Right renal cortex interstitium (tissue), 3 donors: ENCODE data around the gene GPR62. TPM values are rescaled to one million over a fixed set of nuclear protein-coding genes. Genes with fewer than 3 reads are reported as not detected.
"Not testable (repeated sequence)": the region's sequence is repeated elsewhere in the genome, so short reads cannot be mapped to it uniquely, and the experiment has no call there.

Experiments
- DNase-seq, 3 donors: peaks; one replicate each; pipeline ENCODE4 v3.0.0-alpha.2; 2013; ENCODE audit warnings: low read depth in 3 of 3, low spot score in 2 of 3
- polyA plus RNA-seq, 3 donors: library from polyadenylated mRNA; unstranded; fragments of 120-200 nt; gene quantifications; one replicate each; pipeline ENCODE4 v1.2.1, GENCODE V29; 2013; ENCODE audit not compliant: insufficient read length in 3 of 3

GPR62 gene
- polyA plus RNA-seq, result under 1 TPM; 0.36 to 0.49 (median 0.37) TPM

DNA sequence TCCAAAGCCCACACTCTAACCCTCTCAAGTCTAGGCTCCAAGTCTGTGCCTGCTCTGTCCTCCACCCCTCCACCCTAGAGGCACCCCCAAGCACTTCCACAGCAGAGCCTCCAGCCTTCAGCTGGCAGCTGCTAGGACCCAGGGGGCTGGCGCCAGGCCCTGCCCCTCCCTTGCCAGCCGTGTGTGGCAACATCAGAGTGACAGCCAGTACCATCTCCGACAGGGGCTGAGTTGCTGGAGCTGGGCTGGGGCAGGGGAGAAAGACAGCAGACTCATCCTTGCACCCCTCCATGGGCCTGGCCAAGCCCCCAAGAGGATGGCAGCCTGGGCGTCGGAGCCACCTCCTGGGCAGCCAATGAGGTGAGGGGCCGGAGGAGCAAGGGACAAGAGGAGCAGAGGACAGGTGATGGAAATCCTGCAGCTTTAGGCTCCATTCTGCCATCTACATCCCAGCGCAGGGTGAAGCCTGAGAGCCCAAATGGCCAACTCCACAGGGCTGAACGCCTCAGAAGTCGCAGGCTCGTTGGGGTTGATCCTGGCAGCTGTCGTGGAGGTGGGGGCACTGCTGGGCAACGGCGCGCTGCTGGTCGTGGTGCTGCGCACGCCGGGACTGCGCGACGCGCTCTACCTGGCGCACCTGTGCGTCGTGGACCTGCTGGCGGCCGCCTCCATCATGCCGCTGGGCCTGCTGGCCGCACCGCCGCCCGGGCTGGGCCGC lies at the start of gene GPR62:
TSS of gene GPR62 (plus strand) at position 207 of the 718 bp plus-strand sequence. CDS start at position 479, 272 bp downstream.
- DNase-seq, result no peak

DNA sequence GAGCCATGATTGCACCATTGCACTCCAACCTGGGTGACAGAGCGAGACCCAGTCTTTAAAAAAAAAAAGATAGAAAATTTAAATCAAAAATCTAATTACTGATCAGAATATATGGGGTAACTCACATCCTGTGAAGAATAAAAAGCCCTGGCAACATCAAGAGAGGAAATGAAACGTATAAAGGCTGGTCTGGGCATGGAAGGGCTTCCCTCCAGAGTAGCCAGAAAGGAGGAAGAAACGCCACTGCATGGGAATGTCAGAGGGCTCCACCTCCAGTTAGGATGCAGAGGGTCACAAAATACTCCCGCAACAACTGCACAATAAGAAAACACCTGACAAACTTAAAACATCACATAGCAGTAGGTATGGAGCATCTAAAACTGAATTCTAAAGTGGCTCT lies 47.2 kb upstream of the GPR62 start:
- DNase-seq, result no peak

DNA sequence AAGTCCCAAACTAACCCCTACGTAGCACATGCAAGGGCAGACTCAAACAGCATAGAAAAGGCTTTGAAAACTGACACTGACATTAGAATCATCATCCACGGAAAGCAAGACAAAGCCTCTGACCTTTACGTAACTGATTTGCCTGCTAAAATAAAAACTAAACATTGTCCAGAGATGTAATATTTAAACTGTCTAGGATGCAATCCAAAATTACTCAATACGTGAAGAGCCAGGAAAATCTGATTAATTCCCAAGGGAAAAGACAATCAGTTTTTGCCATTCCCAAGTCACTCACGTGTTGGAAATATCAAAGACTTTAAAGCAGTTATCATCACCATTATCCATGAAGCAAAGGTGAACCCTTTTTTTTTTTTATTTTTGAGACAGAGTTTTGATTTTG lies 38.8 kb upstream of the GPR62 start:
- DNase-seq, result no peak

- no peak for DNase-seq
Measured at GRCh38 chr3:51921081-51921578, 34.1 kb upstream of the GPR62 start.

GRCh38 chr3:51927061-51927977 lies 27.9 kb upstream of the GPR62 start:
- no peak for DNase-seq

DNA sequence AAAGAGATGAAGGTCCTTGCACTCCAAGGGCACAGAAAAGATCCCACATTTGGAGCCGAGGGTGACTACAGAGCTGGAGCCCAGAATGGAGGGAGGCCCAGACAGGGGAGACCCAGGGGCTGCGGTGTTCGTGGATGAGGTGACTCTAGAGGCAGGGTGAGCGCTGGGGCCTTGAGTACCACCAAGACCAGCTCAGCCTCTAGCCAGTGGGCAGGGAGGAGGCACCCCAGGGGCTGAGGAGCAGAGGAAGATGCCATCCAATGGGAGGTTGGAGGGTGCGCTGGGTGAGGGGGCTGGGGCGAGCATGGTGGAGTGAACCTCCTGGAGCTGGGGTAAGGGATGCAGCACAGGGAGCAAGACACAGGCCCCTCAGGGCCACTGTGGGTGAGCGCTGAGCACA lies 26.7 kb upstream of the GPR62 start:
- DNase-seq, result no peak

DNA sequence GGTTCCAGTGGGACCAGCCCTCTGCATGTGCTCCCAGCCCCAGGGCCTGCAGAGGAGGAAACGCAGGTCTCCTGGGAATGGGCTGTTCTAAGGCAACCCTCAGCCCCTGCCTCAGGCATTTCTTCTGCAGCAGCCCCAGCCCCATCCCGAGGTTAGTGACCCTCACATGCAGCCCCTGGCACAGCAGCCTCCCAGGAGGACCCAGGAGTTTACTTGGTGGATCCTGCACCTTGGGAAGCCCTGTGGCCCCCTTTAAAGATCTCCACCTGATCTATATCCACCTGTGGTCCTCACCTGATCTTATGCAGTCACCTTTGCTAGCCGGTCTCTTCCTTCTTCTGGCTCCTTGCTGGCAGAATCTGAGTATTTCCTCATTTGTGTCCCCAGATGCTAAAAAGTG lies 26.2 kb upstream of the GPR62 start:
- not testable (repeated sequence) for DNase-seq

GRCh38 chr3:51929420-51930003 lies 25.7 kb upstream of the GPR62 start:
- no peak for DNase-seq

GRCh38 chr3:51930439-51930838 lies 24.7 kb upstream of the GPR62 start:
- no peak for DNase-seq

- no peak for DNase-seq
Measured at GRCh38 chr3:51931756-51932155, 23.4 kb upstream of the GPR62 start.

DNA sequence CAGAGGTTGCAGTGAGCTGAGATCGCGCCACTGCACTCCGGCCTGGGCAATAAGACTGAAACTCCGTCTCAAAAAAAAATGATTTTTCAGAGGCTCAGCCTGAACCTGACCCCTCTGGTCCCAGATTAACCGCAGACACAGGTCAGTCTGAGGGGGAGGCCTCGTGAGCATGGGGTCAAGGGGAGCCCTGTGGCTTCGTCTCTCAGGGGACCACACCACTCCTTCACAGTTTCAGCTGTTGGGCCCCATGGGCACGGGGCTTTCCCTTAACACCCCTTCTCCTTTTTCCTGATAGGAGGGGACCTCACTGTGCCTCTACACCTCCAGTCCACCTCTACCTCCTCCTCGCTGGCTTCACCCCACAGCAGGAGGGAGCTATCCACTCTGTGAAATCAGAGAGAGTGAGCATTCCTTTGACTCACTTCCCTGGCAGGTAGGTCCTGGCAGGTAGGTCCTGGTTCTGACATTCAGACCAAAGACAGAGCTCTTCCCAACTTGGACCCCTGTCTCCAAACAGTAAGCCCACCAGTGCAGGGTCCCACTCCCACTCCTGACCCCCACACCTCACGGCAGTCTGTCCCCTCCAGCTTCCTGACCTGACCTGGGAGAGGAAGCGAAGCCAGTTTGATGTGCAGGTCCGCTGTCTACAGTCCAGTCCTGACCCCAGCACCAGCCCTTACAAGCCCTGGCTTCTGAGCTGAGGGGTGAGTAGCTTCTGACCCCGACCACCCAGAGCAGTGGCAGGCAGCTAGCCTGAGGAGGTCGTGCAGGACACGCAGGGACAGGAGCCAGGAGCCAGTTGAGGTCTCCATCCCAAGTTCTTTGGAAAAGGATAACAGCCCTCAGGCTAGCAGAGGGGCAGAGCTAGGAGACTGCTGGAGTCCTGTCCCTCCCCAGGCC lies 22.5 kb upstream of the GPR62 start:
- no peak for DNase-seq

DNA sequence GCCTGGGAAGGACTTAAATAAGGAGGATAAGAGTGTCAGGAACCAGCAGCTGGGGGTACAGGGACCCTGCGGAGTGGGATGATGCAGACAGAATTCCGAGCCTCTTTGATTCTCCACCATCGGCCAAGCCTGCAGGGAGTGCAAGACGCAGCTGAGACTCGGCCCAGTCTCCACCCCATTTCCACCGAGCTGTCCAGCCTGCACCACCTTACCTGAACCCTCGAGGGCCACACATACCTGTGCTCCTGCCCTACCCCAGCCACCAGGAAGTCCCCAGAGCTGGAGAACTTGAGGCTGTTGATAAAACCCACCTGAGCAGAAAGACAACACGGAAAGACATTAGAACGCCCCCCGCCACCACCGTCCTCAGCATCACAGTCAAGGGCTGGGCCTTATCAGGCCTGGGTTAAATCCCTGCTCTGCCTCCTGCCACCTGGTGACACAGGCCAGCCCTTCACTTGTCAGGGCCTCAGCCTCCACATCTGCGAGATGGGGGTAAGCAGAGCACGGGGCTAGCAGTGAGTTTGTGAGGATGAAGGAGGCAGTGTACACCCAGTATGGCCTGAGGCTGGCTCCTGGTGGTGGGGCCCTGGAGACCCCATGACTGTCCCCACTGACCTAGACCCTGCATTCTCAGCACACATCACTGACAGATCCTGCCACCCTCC lies 21.6 kb upstream of the GPR62 start:
- no peak for DNase-seq

DNA sequence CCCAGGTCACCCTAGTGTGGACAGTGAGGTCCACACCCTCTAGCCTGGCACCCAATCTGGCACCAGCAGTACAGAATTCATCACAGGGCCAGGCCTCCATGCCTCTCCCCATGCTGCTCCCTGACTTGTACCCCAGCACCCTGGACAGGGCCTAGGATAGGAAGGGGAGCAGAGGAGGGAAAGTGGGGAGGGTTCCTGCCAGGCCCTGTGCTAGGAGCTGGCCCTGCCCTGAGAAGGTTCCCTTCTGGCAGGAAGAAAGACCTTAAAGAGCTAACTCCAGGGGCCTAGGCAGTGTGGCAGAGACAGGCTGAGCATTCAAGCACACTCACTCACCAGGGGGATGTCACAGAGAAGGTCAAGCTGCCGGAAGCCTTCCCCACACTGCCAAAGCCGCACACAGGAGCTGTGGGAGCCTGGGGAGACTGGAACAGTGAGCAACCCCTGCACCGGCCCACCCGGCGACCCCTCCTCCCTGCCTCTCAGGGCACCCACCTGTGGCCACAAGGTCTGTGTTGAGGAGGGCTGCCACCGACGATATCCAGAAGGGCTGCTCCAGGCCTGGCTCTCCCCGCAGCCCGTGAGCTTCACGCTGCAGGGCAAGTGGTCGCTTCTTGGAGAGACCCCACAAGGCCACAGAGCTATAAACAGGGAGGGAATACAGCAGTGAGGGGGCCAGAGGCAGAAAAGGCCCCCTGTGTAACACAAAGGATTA lies 20.9 kb upstream of the GPR62 start:
- no peak for DNase-seq

DNA sequence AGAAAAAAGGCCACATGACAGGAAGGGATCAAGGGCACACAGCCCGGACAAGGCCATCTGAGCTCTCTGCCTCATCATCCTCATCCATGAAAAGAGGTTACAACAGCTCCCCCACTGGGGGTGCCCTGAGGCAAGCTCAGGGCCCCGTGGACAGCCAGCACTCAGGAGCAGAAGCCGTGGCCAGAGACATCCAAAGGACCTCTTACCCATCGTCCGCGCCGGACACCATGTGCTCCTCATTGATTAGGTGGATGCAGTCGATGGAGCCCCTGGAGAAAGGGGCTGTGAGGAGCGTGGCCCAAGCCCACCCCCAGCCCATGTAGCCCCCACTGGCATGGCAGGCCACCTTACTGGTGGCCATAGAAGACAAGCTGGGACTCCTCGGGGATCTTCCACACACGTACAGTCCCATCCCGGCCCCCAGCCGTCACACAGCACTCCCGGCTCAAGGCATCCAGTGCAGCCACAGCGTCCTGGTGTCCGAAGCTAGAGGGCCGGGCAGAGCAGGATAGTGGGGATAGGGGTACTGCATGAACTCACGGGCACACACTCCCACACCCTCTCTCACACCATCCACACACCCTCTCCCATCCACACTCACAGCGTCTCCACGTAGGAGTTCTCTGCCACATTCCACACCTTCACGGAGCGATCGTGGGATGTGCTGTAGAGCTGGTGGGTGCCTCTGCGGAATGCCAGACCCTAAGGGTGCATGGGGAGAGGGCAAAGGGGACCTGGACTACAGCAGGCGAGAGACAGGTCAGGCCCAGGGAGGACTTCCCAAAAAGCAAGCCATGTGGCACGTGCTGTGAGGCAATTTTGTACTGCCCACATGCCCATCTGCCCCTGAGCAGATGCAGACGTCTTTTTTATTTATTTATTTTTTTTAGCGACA lies 19.9 kb upstream of the GPR62 start:
- DNase-seq, result no peak

- DNase-seq, result no peak
Measured at GRCh38 chr3:51935886-51936755, 19.1 kb upstream of the GPR62 start.

DNA sequence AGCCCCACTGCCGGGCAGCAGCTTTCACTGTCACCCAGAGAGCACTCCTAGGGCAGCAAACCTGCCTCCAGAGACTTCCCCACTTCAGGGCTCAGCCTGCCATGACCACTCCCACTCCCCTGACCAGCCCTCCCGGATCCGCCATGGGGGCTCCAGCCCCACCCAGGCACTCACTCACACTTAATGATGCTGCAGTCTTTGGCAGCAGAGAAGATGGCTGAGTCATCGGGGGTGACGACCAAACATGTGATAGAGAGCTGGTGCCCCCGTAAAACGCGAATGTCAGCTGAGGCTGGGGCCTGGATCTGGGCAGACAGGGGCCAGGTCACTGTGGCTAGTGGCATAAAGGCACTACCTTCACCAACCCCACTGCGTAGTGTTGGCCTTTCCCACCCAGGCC lies 18.2 kb upstream of the GPR62 start:
- DNase-seq, result no peak
